DMS114 treated with DMSO at 0.1 percent for 48 hours (cell line): ENCODE results near the gene MEGF8.

ENCODE experiments used
- DNase-seq: peaks from one replicate; lab custom pipeline; 2025; ENCODE audit not compliant: unreplicated experiment; lab: John Stamatoyannopoulos, UW

Gene MEGF8

GRCh38 chr19:42285988-42286348, 39.5 kb upstream of the MEGF8 start:
- DNase-seq = no peak

- DNase-seq = no peak
These were observed 39.0 kb upstream of the MEGF8 start for GRCh38 chr19:42286349-42287016.

- DNase-seq = no peak
These were observed 38.2 kb upstream of the MEGF8 start for GRCh38 chr19:42287017-42287826.

- DNase-seq = no peak
These were observed 37.7 kb upstream of the MEGF8 start for GRCh38 chr19:42287827-42288107.

- DNase-seq = no peak
These were observed 37.0 kb upstream of the MEGF8 start for GRCh38 chr19:42288387-42288786.

- no peak for DNase-seq
These were observed 36.4 kb upstream of the MEGF8 start for GRCh38 chr19:42288881-42289555.

GRCh38 chr19:42289556-42290041, 35.8 kb upstream of the MEGF8 start:
- no peak for DNase-seq

GRCh38 chr19:42290136-42290522, 35.3 kb upstream of the MEGF8 start:
- DNase-seq = no peak

- DNase-seq = peak; percentile 56
These were observed 34.7 kb upstream of the MEGF8 start for GRCh38 chr19:42290523-42291434.

- no peak for DNase-seq
These were observed 34.0 kb upstream of the MEGF8 start for GRCh38 chr19:42291435-42291810.

- no peak for DNase-seq
These were observed 33.1 kb upstream of the MEGF8 start for GRCh38 chr19:42292042-42292960.

- no peak for DNase-seq
These were observed 32.5 kb upstream of the MEGF8 start for GRCh38 chr19:42292963-42293362.

GRCh38 chr19:42293540-42293939, 31.9 kb upstream of the MEGF8 start:
- no peak for DNase-seq

- DNase-seq = no peak
These were observed 31.5 kb upstream of the MEGF8 start for GRCh38 chr19:42293948-42294347.

GRCh38 chr19:42294471-42295137, 30.8 kb upstream of the MEGF8 start:
- no peak for DNase-seq

GRCh38 chr19:42295342-42295741, 30.1 kb upstream of the MEGF8 start:
- DNase-seq = no peak

- peak; percentile 47 for DNase-seq
These were observed 29.5 kb upstream of the MEGF8 start for GRCh38 chr19:42295831-42296525.

- DNase-seq = no peak
These were observed 28.4 kb upstream of the MEGF8 start for GRCh38 chr19:42297039-42297438.

GRCh38 chr19:42301646-42302203, 23.7 kb upstream of the MEGF8 start, which contains the start of gene PRR19:
TSS of gene PRR19 (plus strand) at chr19:42302132. CDS start at chr19:42309585, 7,453 bp downstream.
- no peak for DNase-seq
